ENCODE data around the gene ZNF217.

DNA sequence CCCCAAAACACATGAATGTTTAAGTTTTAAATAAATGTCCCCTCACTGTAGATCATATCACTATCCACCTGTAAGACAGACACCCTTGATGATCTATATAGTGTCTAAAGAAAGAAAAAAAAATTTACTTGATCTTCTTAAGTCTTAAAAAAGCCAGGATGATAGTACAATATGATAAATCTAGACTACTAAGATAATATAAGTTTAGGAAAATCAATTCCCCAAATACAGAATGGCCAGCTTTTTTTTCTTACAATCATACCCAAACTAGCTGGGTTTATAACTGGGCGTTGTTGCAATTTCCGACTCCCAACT, 14.4 kb downstream of the ZNF217 start:
- TF ChIP-seq POLR2A (IDR thresholded peaks at IDR 0.05; ENCODE audit: control extremely low read depth in 1 of 2, low read depth in 2 of 2, low read length in 2 of 2) (no peak), SP4 (IDR thresholded peaks at IDR 0.05; ENCODE audit: low read length) (no peak), KDM1A (IDR thresholded peaks at IDR 0.05; ENCODE audit: borderline replicate concordance, low read length) (no peak), YY1 (IDR thresholded peaks at IDR 0.05; ENCODE audit: low read depth, low read length) (no peak), EGR1 (IDR thresholded peaks at IDR 0.05; ENCODE audit: borderline replicate concordance, low read depth, low read length) (no peak), RAD21 (IDR thresholded peaks at IDR 0.05 in 1 of 2, conservative IDR thresholded peaks at IDR 0.05 in 1 of 2; ENCODE audit: low read depth in 2 of 2, low read length in 2 of 2) (no peak), ASH2L (IDR thresholded peaks at IDR 0.05; ENCODE audit: low read length) (no peak), TCF12 (IDR thresholded peaks at IDR 0.05; ENCODE audit: low read depth, low read length) (no peak), GABPA (IDR thresholded peaks at IDR 0.05; ENCODE audit: borderline replicate concordance, insufficient read depth, low read length) (no peak), JUN (IDR thresholded peaks at IDR 0.05; ENCODE audit: low read depth, low read length) (no peak), SP1 (IDR thresholded peaks at IDR 0.05; ENCODE audit: low read depth, low read length) (no peak)
- TF ChIP-seq, protein P1, sequence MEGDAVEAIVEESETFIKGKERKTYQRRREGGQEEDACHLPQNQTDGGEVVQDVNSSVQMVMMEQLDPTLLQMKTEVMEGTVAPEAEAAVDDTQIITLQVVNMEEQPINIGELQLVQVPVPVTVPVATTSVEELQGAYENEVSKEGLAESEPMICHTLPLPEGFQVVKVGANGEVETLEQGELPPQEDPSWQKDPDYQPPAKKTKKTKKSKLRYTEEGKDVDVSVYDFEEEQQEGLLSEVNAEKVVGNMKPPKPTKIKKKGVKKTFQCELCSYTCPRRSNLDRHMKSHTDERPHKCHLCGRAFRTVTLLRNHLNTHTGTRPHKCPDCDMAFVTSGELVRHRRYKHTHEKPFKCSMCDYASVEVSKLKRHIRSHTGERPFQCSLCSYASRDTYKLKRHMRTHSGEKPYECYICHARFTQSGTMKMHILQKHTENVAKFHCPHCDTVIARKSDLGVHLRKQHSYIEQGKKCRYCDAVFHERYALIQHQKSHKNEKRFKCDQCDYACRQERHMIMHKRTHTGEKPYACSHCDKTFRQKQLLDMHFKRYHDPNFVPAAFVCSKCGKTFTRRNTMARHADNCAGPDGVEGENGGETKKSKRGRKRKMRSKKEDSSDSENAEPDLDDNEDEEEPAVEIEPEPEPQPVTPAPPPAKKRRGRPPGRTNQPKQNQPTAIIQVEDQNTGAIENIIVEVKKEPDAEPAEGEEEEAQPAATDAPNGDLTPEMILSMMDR (IDR thresholded peaks at IDR 0.05; ENCODE audit: control extremely low read depth in 1 of 3, insufficient read depth in 1 of 3, low read depth in 1 of 3, low read length in 3 of 3), result no peak

Measured in H1 (cell line).